Epidermal melanocyte (primary cell): ENCODE measurements around the gene UQCRH.
A peak's percentile ranks its signal among the peaks of the same experiment; 100 is the strongest.
"Not testable (repeated sequence)": the region's sequence is repeated elsewhere in the genome, so short reads cannot be mapped to it uniquely, and the experiment has no call there.

ENCODE experiments used
- DNase-seq: peaks from one replicate; pipeline ENCODE4 v3.0.0; 2011; ENCODE audit warnings: low spot score; ENCODE audit not compliant: insufficient read length

The UQCRH gene

DNA sequence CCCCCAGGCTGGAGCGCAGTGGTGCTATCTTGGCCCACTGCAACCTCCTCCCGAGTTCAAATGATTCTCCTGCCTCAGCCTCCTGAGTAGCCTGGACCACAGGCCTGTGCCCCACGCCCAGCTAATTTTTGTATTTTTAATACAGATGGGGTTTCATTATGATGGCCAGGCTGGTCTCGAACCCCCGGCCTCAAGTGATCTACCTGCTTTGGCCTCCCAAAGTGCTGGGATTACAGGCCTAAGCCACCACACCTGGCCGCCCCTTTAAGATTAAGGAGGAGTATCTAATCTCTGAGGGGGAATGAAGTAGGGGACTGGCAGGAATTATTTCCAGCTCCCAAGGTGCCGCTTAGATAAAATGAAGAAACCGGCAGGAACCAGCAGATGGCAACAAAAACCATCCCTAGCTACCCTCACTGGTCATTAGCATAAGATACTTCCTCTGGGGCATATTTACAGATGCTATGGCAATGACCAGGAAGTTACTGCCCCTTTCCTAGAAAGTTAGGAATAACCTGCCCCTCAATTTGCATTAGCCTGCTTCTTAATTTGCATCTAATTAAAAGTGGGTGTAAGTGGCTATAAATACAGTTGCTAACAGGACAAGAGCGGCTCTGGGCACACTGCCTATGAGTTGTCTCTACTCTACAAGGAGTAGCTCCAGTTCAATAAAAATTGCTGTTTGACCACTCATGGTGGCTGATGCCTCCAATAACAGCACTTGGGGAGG lies 30.0 kb downstream of the UQCRH start:
- DNase-seq = no peak

DNA sequence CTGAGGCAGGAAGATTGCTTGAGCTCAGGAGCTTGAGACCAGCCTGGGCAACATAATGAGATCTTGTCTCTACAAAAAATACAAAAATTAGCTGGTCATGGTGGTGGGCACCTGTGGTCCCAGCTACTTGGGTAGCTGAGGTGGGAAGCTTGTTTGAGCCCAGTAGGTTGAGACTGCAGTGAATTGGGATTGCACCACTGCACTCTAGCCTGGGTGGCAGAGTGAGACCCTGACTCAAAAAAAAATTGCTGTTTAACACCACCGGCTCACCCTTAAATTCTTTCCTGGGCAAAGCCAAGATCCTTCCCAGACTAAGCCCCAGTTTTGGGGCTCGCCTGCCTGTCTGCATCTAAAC lies 30.5 kb downstream of the UQCRH start:
- DNase-seq = no peak

- DNase-seq = no peak
Observed at GRCh38 chr1:46335081-46335480, 31.6 kb downstream of the UQCRH start.

DNA sequence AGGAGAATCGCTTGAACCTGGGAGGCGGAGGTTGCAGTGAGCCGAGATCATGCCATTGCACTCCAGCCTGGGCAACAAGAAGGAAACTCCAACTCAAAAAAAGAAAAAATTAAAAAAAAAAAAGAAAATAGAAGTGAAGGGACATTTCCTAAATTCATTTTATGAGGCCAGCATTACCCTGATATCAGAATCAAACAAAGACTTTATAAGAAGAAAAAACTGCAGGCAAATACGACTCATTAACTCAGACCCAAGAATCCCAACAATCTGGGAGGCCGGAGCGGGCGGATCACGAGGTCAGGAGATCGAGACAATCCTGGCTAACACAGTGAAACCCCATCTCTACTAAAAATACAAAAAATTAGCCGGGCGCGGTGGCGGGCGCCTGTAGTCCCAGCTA lies 33.9 kb downstream of the UQCRH start:
- DNase-seq = not testable (repeated sequence)

GRCh38 chr1:46340404-46341221 lies 37.1 kb downstream of the UQCRH start, which contains the start of gene NSUN4:
Gene NSUN4, plus strand, starts transcription at chr1:46340807. Its CDS starts 20 bp downstream, at chr1:46340827.
- peak; percentile 85 for DNase-seq

- no peak for DNase-seq
Observed at GRCh38 chr1:46341222-46342083, 38.0 kb downstream of the UQCRH start.

DNA sequence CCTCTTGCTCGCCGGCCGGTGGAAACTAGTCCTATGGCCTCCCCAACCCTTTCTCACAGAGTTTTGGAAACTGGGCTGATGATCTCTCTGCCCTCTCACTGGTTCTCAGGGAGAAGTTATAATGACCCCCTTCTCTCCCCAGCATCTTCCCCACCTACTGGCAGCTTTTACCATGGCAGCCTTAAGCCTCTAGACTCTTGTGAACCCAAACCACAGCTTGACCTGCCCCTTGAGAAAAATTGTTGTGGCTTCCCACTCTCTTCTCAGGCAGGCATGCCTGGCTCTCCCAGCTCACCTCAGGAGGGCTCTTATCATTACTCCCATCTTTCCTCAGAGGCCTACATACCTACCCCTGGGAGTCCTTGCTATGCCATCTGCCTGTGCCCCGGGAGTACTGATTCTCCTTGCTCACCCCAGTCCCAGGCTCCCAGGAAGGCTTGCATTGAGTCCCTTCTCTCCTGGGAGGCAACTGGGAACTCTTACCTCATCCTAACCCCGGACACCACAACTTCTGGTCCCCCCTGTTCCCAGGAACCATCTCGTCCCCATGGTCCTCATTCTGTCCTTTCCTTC lies 38.7 kb downstream of the UQCRH start:
- DNase-seq = no peak

DNA sequence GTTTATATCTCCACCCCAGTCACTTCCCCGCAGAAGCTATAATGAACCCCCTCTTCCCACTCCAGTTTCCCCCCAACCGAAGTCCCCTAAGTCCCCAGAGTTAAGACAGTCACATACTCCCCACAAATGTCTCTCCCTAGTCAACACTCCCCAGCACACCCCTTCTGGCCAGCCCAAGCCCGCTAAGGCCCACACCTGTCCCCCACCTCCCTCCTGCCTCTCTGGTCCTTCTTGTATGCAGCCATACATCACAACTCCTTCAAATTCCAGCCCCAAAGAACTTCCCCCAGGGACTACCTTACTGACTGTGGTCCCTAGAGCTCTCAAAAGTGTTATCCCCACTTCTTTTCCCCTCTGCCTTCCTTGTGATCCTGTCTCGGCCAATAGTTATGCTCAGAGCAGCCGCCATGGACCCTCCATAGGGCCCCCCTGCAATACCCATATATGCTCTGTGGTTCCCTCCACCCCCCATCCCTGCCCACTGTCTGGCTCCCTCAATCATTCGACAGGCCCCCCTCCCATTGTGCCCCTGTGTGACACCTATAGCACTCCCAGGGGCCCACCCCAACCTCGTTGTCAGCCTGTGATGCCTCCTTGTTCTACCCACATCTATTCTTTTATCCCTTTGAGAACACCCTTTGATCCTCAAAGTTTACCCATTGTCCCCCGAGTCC lies 39.3 kb downstream of the UQCRH start:
- DNase-seq = no peak

DNA sequence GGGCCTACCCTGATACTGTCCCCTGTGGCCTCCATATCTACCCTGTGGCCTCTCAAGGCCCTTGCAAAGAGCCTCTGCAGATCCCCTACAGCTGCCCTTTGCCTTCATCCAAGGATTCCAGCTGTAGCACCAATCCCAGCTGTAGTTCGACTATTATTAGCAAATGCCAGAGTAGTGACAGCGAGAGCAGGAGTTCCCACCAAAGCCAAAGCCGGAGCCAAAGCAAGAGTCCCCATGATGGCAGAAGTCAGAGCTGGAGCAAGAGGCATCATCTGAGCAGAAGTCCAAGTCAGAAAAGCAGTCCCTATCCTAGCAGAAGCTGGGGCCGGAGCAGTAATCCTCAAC lies 39.8 kb downstream of the UQCRH start:
- no peak for DNase-seq

GRCh38 chr1:46343705-46344104 lies 40.2 kb downstream of the UQCRH start:
- DNase-seq = no peak

- no peak for DNase-seq
Observed at GRCh38 chr1:46344481-46344880, 41.0 kb downstream of the UQCRH start.

- DNase-seq = no peak
Observed at GRCh38 chr1:46345281-46345680, 41.8 kb downstream of the UQCRH start.

DNA sequence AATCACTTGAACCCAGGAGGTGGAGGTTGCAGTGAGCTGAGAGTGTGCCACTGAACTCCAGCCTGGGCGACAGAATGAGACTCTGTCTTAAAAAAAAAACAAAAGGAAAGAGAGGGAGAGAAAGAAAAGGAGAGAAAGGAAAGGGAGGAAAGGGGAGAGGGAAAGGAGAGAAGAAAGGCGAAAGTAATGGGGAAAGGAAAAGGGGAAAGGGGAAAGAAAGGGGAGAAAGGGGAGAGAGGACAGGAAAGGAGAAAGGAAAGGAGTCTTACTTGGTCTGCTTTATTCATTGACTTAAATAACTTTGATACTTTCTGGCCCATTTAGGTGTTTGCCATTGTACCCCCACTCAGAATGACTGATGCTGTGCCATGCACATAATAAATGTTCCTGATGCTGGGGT lies 48.9 kb downstream of the UQCRH start:
- no peak for DNase-seq

- DNase-seq = not testable (repeated sequence)
Observed at GRCh38 chr1:46355920-46356319, 52.4 kb downstream of the UQCRH start.

DNA sequence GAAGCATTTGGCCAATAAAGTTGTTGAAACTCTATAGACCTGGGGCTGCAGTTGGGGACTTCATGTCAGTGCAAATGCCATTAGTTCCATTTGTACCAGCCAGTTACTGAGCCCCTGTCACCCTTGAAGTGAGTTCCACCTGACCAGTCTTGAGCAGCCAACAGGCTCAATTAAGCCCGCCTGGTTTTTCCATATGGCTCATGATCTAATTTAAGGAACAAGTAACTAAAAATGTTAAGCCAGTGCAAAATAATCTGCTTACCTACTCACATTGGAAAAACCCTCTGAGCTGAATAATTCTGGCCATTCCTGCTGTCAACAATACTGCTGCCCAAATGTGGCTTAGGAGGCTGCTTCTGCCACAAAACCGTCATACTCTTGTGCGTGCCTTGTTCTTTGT lies 58.7 kb downstream of the UQCRH start:
- no peak for DNase-seq

GRCh38 chr1:46363121-46363520 lies 59.6 kb downstream of the UQCRH start:
- no peak for DNase-seq

GRCh38 chr1:46364612-46365011 lies 61.1 kb downstream of the UQCRH start:
- DNase-seq = no peak

DNA sequence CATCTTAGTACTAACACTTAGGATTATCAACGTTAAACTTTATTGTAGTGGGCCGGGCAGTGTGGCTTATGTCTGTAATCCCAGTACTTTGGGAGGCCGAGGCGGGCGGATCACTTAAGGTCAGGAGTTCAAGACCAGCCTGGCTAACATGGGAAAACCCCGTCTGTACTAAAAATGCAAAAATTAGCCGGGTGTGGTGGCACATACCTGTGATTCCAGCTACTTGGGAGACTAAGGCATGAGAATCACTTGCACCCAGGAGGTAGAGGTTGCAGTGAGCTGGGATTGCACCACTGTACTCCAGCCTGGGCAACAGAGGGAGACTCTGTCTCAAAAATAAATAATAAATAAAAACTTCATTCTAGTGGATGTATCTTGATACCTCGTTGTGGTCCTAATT lies 62.3 kb downstream of the UQCRH start:
- DNase-seq = not testable (repeated sequence)
